ENCODE measurements around the gene NUMA1. TPM values are rescaled to one million over a fixed set of nuclear protein-coding genes. Genes with fewer than 3 reads are reported as not detected.

NUMA1 gene
- total RNA-seq, 1 donor from 2014 or later, result 149 TPM

DNA sequence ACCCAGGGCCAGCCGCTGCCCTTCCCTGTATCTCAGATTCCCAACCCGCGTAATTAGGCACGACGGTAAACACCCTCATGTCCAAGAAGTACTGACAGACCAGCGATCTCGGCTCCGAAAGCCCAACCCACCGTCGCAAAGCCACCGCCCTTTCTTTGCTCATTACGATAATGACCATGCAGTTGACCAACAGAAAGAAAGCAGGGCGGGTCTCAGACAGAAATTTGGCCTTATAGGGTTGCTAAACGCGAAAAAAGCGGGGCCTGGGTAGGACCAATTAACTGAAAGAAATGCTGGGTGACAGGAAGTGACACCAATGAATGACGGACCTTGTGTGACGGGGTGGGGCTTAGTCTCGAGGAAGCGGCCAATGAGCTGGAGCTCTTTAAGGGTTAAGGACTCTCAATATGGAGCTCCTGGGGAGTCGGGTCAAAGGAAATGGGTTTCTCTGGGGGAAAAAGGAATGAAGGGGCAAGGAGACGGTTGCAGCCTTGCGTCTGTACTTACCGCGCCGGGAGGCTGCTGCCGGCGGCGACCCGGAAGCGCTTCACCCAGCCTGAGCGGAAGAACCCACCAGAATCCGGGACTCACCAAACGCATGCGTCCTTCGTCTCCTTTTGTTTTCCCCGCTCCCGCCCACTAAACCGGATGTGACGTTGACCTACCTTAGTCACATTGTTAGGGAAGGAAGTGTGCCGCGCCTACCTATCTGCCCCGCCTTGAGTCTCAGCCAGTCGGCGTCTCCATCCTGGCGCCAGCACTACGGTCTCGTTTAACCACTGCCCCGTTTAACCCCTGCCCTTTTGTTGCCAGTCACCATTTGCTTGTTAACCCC is 32.0 kb upstream of the NUMA1 start, which contains the start of gene ANAPC15:
Gene ANAPC15 (minus strand): TSS at position 553 of the 835 bp plus-strand sequence. CDS start 1,419 bp downstream, outside the sequence.
- peaks cover 8% of the 10 kb centered on the region for H3K36me3 Mint-ChIP-seq (ENCODE audit: low read depth)
- peaks cover 13% of the 10 kb centered on the region for H3K9me3 Mint-ChIP-seq
- intact Hi-C loops (cut with micrococcal nuclease), result loop anchor here (1.0 to 2.0 kb wide), 6 partner anchors 9 to 184 kb away; partner anchors contain the start of genes LAMTOR1, LRRC51, NUMA1 and XNDC1N
- no peaks in the 10 kb centered on the region for H3K27me3 Mint-ChIP-seq
- H3K27ac Mint-ChIP-seq, result peak within 1 kb of the TSS; percentile 99
- peaks cover 18% of the 10 kb centered on the region for H3K4me1 Mint-ChIP-seq
- peak within 1 kb of the TSS; percentile 98 for H3K4me3 Mint-ChIP-seq
- DNase-seq, result peak; percentile 100

DNA sequence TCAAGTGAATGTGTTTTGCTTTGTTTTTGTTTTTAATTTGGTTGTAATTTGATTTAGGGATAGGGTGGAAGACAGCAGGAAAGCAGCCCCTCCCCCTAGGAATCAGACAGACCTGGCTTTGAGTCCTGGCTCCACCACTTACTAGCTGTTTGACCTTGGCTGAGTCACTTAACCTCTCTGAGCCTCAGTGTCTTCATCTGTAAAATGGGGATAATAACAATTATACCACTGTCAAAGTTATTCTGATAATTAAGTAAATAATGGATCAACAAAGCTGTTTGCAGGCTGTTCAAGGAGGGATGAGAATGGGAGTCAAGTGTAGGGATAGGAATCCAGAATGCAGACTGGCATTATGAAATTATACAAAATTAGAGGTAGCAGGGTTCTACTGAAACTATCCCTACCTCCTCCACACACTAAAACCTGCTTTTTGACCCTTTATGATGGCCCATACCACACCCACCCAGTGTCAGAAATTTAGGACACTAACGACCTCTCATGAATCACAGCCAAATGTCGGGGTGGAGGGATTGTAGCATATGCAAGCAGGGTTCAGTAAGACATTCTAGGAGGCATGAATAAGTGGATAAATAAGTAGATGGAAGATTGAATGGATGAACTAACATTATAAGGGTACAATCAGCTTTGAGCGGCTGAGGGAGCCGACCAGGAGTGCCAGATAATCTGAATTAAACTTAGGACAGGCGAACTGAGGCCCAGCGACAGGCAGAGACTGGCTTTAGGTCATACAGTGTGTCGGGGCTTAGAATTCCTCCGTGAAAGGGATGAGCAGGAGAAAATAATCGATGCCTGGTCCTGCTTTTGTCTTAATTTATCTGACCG is 31.2 kb upstream of the NUMA1 start:
- Mint-ChIP-seq H3K9me3 (peaks cover 13% of the 10 kb centered on the region), H3K27ac (peak overlapping the region; percentile 99), H3K4me1 (peaks cover 18% of the 10 kb centered on the region), H3K4me3 (peak overlapping the region; percentile 98), H3K27me3 (no peaks in the 10 kb centered on the region), H3K36me3 (ENCODE audit: low read depth) (peaks cover 11% of the 10 kb centered on the region)
- intact Hi-C loops (cut with micrococcal nuclease), result loop anchor here (1.0 to 2.0 kb wide), 6 partner anchors 8 to 183 kb away; partner anchors contain the start of genes LAMTOR1, LRRC51, NUMA1 and XNDC1N
- no peak for DNase-seq

DNA sequence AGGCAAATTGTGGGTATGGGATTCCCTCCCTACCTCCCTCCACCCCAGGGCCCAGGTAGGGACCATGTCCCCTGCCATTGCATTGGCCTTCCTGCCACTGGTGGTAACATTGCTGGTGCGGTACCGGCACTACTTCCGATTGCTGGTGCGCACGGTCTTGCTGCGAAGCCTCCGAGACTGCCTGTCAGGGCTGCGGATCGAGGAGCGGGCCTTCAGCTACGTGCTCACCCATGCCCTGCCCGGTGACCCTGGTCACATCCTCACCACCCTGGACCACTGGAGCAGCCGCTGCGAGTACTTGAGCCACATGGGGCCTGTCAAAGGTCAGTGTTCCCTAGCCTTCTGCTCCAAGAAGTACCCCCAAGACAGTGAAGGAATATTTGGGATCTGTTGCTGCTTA is 25.5 kb upstream of the NUMA1 start, which contains the start of gene TOMT:
Gene TOMT (plus strand): TSS at position 37 of the 400 bp plus-strand sequence. CDS start 28 bp downstream, at position 65.
- H3K27me3 Mint-ChIP-seq, result no peaks in the 10 kb centered on the region
- H3K36me3 Mint-ChIP-seq (ENCODE audit: low read depth), result peaks cover 21% of the 10 kb centered on the region
- no peaks in the 10 kb centered on the region for H3K9me3 Mint-ChIP-seq
- DNase-seq, result no peak
- no peak within 1 kb of the TSS for H3K27ac Mint-ChIP-seq
- no peak within 1 kb of the TSS for H3K4me3 Mint-ChIP-seq
- intact Hi-C loops (cut with micrococcal nuclease), result no loop called here
- H3K4me1 Mint-ChIP-seq, result peaks cover 28% of the 10 kb centered on the region

DNA sequence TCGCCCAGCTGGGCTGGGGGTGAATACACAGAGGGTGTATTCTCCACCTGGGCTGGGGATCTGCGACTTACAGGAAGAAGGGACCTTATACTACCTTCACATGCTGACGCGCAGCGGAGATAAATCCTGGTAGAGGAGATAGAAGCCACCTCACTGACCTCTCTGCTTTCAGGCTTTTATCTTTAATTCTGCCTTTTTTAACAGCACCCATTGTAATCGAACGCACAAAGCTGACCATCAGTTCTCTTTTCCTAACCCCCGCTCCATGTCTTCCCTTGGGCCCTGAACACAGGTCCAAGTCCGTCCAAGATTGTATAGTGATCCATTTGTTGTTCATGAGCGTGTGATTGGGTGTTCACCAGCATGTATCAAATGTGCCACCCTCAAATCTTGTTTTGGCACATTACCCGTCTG is 23.4 kb upstream of the NUMA1 start:
- H3K9me3 Mint-ChIP-seq, result no peaks in the 10 kb centered on the region
- H3K27ac Mint-ChIP-seq, result peak overlapping the region; percentile 94
- DNase-seq, result no peak
- H3K4me3 Mint-ChIP-seq, result peak overlapping the region; percentile 98
- intact Hi-C loops (cut with micrococcal nuclease), result loop anchor here (1.0 to 5.0 kb wide), 5 partner anchors 9 to 175 kb away; partner anchors contain the start of genes ANAPC15, LRRC51, NUMA1 and RNF121
- H3K27me3 Mint-ChIP-seq, result no peaks in the 10 kb centered on the region
- peaks cover 26% of the 10 kb centered on the region for H3K36me3 Mint-ChIP-seq (ENCODE audit: low read depth)
- H3K4me1 Mint-ChIP-seq, result peaks cover 38% of the 10 kb centered on the region

DNA sequence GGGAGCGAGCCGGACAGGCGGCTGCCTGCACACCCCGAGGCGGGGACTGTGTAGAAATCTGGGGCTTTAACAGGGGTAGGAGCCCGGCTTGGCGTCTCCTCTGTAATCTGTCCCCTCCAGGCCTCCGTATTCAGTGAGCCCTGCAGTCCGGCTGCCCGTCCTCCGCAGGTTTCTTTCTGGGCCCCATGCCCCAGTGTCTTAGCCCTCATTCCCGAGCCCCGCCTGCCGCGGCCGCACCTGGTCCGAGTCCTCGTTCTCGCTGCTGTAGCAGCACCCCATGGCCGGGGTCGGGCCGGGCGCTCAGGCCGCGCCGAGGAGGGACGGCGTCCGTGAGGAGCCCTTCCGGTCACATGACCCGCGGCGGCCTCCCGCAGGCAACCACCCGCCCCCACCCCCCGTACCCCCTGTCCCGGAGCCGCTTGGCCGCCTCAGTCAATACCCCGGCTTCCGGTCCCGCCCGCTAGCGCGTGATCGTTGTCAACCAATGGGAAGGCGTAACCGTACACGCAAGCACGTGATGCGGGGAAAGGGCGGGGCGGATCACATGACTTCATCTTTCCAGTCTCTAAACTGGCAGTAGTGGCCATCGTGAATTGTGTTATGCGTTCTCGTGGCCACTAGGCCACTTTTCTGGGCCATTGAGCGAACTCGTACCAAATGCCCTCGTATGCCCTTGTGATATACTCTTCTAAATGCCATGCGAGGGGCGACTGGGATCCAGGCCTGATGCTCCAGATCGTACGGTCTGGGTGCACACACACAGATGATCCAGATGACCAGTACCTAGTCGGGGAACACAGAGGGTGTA is 22.8 kb upstream of the NUMA1 start, which contains the start of gene LAMTOR1:
Gene LAMTOR1 (minus strand): TSS at position 352 of the 808 bp plus-strand sequence. CDS start 73 bp downstream, at position 279.
- intact Hi-C loops (cut with micrococcal nuclease), result loop anchor here (1.0 to 5.0 kb wide), 6 partner anchors 9 to 174 kb away; partner anchors contain the start of genes ANAPC15, LRRC51, NUMA1 and RNF121
- Mint-ChIP-seq H3K4me3 (peak within 1 kb of the TSS; percentile 98), H3K27me3 (no peaks in the 10 kb centered on the region), H3K27ac (peak within 1 kb of the TSS; percentile 94), H3K9me3 (no peaks in the 10 kb centered on the region), H3K36me3 (ENCODE audit: low read depth) (peaks cover 32% of the 10 kb centered on the region), H3K4me1 (peaks cover 38% of the 10 kb centered on the region)
- DNase-seq, result peak; percentile 100

DNA sequence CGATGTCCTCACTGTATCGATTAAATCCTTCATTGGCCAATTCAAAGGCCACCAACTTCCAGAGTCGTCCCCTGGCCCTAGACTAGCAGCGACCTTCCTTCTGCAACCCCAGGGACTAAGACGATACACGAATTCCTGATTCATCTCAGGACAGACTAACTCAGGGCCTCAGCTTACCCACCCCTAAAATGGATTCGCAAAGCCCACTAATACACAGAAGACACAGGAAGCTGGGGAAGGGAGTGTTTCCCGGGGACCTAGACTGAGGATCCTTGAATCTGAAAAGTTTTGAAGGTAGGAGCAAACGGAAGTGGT is 22.2 kb upstream of the NUMA1 start:
- Mint-ChIP-seq H3K27ac (peak overlapping the region; percentile 94), H3K36me3 (ENCODE audit: low read depth) (peaks cover 37% of the 10 kb centered on the region), H3K27me3 (no peaks in the 10 kb centered on the region), H3K4me1 (peaks cover 38% of the 10 kb centered on the region), H3K4me3 (peak overlapping the region; percentile 98), H3K9me3 (no peaks in the 10 kb centered on the region)
- intact Hi-C loops (cut with micrococcal nuclease), result loop anchor here (1.0 to 5.0 kb wide), 3 partner anchors 40 to 174 kb away; partner anchors contain the start of genes RNF121 and XNDC1N
- no peak for DNase-seq

DNA sequence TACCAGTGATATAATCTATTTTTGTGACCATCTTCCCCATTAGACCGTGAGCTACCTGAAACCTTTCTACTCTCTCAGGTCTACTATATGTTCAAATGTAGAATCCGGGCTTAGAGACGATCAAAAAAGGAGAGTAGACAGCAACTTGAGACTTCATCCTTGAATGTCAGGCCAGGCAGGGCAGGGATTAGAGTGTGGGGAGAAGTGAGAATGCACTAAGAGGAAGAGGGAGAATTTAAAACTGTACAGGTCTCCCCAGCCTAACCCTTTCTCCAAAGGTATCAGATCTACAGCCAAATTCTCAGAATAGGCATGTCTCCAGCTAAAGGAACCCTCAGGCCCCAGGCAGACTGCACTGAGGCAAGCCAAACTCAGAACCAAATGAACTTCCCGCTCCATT is 21.8 kb upstream of the NUMA1 start:
- Mint-ChIP-seq H3K4me1 (peaks cover 38% of the 10 kb centered on the region), H3K36me3 (ENCODE audit: low read depth) (peaks cover 34% of the 10 kb centered on the region), H3K4me3 (peak overlapping the region; percentile 98), H3K9me3 (no peaks in the 10 kb centered on the region), H3K27ac (peak overlapping the region; percentile 94), H3K27me3 (no peaks in the 10 kb centered on the region)
- DNase-seq, result no peak
- intact Hi-C loops (cut with micrococcal nuclease), result loop anchor here (1.0 to 5.0 kb wide), 3 partner anchors 40 to 173 kb away; partner anchors contain the start of genes RNF121 and XNDC1N

DNA sequence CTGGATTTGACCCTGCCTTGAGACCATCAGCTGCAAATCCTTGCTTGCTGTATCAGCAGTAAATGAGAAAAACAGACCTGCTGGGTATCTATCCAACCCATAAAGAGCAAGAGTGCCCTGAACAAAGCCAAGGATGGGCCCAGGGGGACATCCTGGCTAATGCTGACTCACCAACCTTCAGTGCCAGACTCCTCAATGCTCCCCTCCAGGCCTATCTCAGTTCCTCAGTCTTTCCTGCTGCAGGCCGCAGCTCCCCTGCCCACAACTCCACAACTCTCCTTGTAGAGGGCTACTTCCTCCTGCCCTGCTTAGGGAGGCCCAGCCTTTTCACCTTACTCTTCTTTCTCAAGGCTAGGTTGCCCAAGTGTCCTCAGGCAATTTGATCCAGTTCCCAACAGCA is 20.1 kb upstream of the NUMA1 start:
- Mint-ChIP-seq H3K9me3 (no peaks in the 10 kb centered on the region), H3K36me3 (ENCODE audit: low read depth) (peaks cover 39% of the 10 kb centered on the region), H3K27ac (peak overlapping the region; percentile 16), H3K27me3 (no peaks in the 10 kb centered on the region), H3K4me1 (peaks cover 38% of the 10 kb centered on the region), H3K4me3 (peak overlapping the region; percentile 8)
- DNase-seq, result no peak
- intact Hi-C loops (cut with micrococcal nuclease), result loop anchor here (5.0 kb wide), 1 partner anchor 42 kb away; no protein-coding TSS in a partner anchor

DNA sequence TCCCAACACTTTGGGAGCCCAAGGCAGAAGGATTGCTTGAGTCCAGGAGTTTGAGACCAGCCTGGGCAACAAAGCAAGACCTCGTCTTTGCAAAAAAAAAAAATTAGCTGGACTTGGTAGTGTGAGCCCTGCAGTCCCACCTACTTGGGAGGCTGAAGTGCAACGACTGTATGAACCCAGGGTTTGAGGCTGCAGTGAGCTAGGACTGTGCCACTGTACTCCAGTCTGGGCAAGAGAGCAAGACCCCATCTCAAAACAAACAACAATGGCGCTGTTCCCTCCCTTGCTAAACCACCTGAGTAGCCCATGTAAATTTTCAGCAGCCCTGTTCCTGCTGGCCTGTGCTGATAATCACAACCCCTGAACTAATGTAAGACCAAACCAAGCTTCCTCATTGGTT is 19.7 kb upstream of the NUMA1 start:
- peaks cover 42% of the 10 kb centered on the region for H3K36me3 Mint-ChIP-seq (ENCODE audit: low read depth)
- no peak overlapping the region for H3K27ac Mint-ChIP-seq
- intact Hi-C loops (cut with micrococcal nuclease), result loop anchor here (5.0 kb wide), 1 partner anchor 42 kb away; no protein-coding TSS in a partner anchor

DNA sequence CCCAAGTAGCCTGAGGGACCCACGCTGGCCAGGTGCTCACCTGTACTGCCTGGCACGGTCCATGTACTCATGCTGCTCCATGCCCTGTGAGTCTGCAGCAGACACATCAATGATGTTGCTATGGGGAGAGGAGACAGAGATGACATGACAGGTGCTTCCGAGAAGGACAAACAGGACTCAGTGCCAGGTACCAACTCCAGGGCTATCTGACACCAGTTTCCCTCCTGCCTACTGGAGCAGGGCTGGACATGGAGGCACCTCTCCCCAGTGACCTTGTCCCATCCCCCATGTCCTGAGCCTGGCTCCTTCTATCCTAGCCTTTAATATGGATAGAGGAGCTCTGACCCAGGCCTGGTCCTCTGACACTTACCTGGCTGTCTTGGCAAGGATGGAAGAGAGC is 18.4 kb upstream of the NUMA1 start:
- no peak overlapping the region for H3K27ac Mint-ChIP-seq
- H3K9me3 Mint-ChIP-seq, result no peaks in the 10 kb centered on the region
- H3K4me3 Mint-ChIP-seq, result no peak overlapping the region

More for the DNA sequence above, 19.7 kb upstream of the NUMA1 start:
- peaks cover 38% of the 10 kb centered on the region for H3K4me1 Mint-ChIP-seq
- no peak for DNase-seq
- no peak overlapping the region for H3K4me3 Mint-ChIP-seq
- no peaks in the 10 kb centered on the region for H3K27me3 Mint-ChIP-seq
- H3K9me3 Mint-ChIP-seq, result no peaks in the 10 kb centered on the region

DNA sequence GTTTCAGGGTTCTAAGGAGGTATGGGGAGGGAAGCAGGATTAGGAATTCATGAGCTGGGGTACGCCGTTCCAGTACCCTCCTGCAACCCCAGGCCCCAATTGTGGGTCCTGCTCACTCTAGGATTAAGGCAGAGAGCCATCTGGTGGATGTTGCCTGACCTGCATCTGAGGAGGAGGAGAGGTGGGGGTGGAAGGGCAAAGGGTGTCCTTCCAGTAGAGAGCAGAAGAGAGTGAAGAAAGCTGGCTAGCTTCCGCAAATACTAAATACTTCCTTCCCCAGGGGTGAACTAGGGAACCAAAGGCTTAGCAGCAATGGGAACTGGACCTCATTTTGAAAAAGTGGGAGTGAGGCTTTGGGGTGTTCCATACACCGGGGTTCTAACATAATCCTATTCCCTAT is 10.9 kb upstream of the NUMA1 start:
- H3K4me1 Mint-ChIP-seq, result peaks cover 10% of the 10 kb centered on the region
- no peak overlapping the region for H3K4me3 Mint-ChIP-seq
- H3K36me3 Mint-ChIP-seq (ENCODE audit: low read depth), result peaks cover 20% of the 10 kb centered on the region
- H3K9me3 Mint-ChIP-seq, result no peaks in the 10 kb centered on the region
- H3K27me3 Mint-ChIP-seq, result no peaks in the 10 kb centered on the region
- DNase-seq, result peak; percentile 91
- intact Hi-C loops (cut with micrococcal nuclease), result loop anchor here (1.0 kb wide), 1 partner anchor 66 kb away; no protein-coding TSS in a partner anchor
- H3K27ac Mint-ChIP-seq, result no peak overlapping the region

More for the DNA sequence above, 18.4 kb upstream of the NUMA1 start:
- H3K36me3 Mint-ChIP-seq (ENCODE audit: low read depth), result peaks cover 46% of the 10 kb centered on the region
- no peak for DNase-seq
- H3K4me1 Mint-ChIP-seq, result peaks cover 32% of the 10 kb centered on the region
- no peaks in the 10 kb centered on the region for H3K27me3 Mint-ChIP-seq
- intact Hi-C loops (cut with micrococcal nuclease), result no loop called here

DNA sequence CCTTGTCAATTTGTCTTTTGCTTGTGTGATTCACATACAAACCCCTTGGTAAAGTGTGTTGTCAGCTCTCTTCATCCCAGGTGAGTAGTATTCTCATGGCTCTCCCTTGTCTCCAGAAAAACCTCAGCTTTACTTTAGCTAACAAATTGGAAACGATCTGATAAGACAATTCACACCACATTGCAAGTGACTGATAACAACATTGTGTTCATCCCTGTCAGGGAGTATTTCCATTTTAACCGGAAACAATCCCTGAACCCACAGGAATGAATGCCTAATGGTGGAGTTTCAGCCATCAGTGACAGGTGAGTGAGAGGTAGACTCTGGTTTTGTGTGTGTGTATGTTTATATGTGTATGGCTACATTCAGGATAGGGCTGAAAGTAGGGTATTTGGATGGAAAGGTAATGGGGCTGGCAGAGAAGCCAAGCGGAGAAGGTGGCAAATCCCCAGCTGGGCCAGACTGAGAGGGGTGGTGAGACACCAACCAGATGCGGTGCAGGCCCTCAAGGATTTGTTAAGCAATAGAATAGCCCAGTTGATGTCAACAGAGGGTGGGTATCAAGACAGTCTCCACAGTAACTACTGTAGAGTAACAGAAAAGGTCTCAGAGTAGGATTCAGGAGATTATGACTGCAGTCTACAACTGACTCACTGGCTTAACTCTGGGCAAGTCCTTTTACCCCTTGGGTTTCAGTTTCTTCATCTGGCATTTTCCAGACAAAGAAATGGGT is 7.9 kb upstream of the NUMA1 start:
- intact Hi-C loops (cut with micrococcal nuclease), result no loop called here
- Mint-ChIP-seq H3K27ac (no peak overlapping the region), H3K4me3 (no peak overlapping the region), H3K9me3 (no peaks in the 10 kb centered on the region), H3K4me1 (peaks cover 14% of the 10 kb centered on the region), H3K36me3 (ENCODE audit: low read depth) (peaks cover 15% of the 10 kb centered on the region), H3K27me3 (no peaks in the 10 kb centered on the region)
- no peak for DNase-seq
